Esophagus squamous epithelium (tissue), 4 donors: ENCODE measurements around the gene NECTIN1.

Source experiments
- POLR2A ChIP-seq, 4 donors: fragments of 450-650 bp; IDR thresholded peaks; one replicate each; pipeline ENCODE4 v1.6.1; 2017; ENCODE audit warnings: antibody characterized with exemption in 4 of 4, mild to moderate bottlenecking in 4 of 4, moderate library complexity in 3 of 4
- TF ChIP-seq, protein P1 (sequence below), 6 experiments: fragments of 450-650 bp in 4 of 6; fragments of 200-600 bp in 2 of 6; sonication (generic) in 2 of 6; IDR thresholded peaks; one replicate each; pipeline ENCODE4 v1.5.1; 2016 to 2019; ENCODE audit warnings: antibody characterized with exemption in 6 of 6, mild to moderate bottlenecking in 4 of 6, moderate library complexity in 4 of 6

DNA sequence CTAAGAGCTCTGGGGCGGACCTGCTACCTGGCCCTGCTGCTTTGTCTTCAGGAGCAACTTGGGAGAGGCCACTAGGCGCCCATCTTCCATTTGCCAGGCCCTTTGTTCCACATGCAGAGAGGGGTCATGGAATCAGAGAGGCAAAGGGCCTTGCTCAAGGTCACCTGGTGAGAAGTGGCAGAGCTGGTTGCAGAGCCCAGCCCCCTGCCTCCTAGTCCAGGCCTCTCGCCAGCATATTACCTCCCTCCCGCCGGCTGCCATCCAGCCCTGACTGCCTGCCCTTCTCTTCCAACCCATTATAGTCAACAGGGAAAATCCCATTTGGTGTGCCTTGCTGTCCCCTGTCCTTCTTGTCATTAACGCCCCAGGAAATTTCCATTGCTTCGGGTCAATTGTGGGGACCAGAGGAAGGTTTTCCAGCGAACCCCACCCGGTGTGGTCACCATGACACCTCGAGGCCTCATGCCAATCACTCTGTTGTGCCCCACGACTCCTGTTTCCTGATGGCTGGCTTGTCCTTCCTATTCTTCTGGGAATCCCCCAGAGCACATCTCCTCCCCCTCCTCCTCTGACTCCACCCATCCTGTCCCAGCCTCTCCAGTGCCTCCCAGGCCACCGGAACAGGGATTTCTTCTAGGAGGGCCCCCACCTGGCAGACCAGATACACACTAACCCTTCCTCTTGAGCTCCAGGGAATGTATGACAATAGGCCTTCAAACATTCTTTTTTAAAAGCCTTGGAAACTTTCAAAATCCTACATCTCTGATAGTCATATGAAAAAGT lies 77.0 kb downstream of the NECTIN1 start:
- TF ChIP-seq, protein P1, sequence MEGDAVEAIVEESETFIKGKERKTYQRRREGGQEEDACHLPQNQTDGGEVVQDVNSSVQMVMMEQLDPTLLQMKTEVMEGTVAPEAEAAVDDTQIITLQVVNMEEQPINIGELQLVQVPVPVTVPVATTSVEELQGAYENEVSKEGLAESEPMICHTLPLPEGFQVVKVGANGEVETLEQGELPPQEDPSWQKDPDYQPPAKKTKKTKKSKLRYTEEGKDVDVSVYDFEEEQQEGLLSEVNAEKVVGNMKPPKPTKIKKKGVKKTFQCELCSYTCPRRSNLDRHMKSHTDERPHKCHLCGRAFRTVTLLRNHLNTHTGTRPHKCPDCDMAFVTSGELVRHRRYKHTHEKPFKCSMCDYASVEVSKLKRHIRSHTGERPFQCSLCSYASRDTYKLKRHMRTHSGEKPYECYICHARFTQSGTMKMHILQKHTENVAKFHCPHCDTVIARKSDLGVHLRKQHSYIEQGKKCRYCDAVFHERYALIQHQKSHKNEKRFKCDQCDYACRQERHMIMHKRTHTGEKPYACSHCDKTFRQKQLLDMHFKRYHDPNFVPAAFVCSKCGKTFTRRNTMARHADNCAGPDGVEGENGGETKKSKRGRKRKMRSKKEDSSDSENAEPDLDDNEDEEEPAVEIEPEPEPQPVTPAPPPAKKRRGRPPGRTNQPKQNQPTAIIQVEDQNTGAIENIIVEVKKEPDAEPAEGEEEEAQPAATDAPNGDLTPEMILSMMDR (IDR thresholded peaks at IDR 0.05) = no peak
- TF ChIP-seq POLR2A (IDR thresholded peaks at IDR 0.05) = no peak
